PC-3 (cell line): ENCODE measurements around the gene NOC2L. TPM values are rescaled to one million over a fixed set of nuclear protein-coding genes. Genes with fewer than 3 reads are reported as not detected.
A peak's percentile ranks its signal among the peaks of the same experiment; 100 is the strongest.

Source experiments
- ATAC-seq: fragments of 200-7000 bp; cut with Tn5 transposase; 2 replicates; pipeline ENCODE4 v1.9.1; 2020; ENCODE audit warnings: mild to moderate bottlenecking, moderate library complexity
- BruUV-seq: library from RNA; stranded (reverse); fragments of 400-500 nt; replicated peaks from 2 replicates; lab custom pipeline; 2021; lab: Mats Ljungman, UMichigan
- CTCF ChIA-PET: fragments of 300-600 bp; sonication (Branson Sonifier 250); formaldehyde crosslinking; loops from one replicate; lab custom pipeline; 2022; ENCODE audit warnings: antibody characterized with exemption; lab: Charles Lee
- POLR2A ChIA-PET: fragments of 300-600 bp; sonication (Branson Sonifier 250); formaldehyde crosslinking; loops from one replicate; lab custom pipeline; 2022; ENCODE audit warnings: antibody characterized with exemption; ENCODE audit not compliant: unreplicated experiment; lab: Charles Lee
- DNase-seq: peaks from one replicate; pipeline ENCODE4 v3.0.0-alpha.2; 2015
- H2AFZ ChIP-seq: fragments of 300-600 bp; sonication (generic); 2 replicates; pipeline ENCODE4 v1.6.0; 2016; ENCODE audit warnings: antibody characterized with exemption, low read length
- H3F3A ChIP-seq: fragments of 300-600 bp; sonication (generic); one replicate; pipeline ENCODE4 v1.6.0; 2017; ENCODE audit warnings: antibody characterized with exemption, low read length, control low read depth, mild to moderate bottlenecking; ENCODE audit not compliant: unreplicated experiment
- H3K27ac ChIP-seq: fragments of 300-600 bp; sonication (generic); 2 replicates; pipeline ENCODE4 v1.5.1; 2016; ENCODE audit warnings: mild to moderate bottlenecking, low read length
- H3K27me3 ChIP-seq: fragments of 300-600 bp; sonication (generic); 2 replicates; pipeline ENCODE4 v1.6.1; 2016; ENCODE audit warnings: low read length, mixed read lengths
- H3K36me3 ChIP-seq: fragments of 300-600 bp; sonication (generic); 2 replicates; pipeline ENCODE4 v1.6.1; 2016; ENCODE audit warnings: low read depth, mixed run types, low read length, mixed read lengths
- H3K4me1 ChIP-seq: fragments of 300-600 bp; sonication (generic); 2 replicates; pipeline ENCODE4 v1.5.1; 2016; ENCODE audit warnings: low read length; ENCODE audit not compliant: insufficient read depth
- H3K4me2 ChIP-seq: fragments of 300-600 bp; sonication (generic); 2 replicates; pipeline ENCODE4 v1.6.0; 2016; ENCODE audit warnings: low read length
- H3K4me3 ChIP-seq: fragments of 300-600 bp; sonication (generic); 2 replicates; pipeline ENCODE4 v1.5.1; 2016; ENCODE audit warnings: mild to moderate bottlenecking, low read length, mixed read lengths
- H3K79me2 ChIP-seq: fragments of 300-600 bp; sonication (generic); 2 replicates; pipeline ENCODE4 v1.6.1; 2017; ENCODE audit warnings: low read length, mixed read lengths
- H3K9ac ChIP-seq: fragments of 300-600 bp; sonication (generic); 2 replicates; pipeline ENCODE4 v1.6.0; 2016; ENCODE audit warnings: mild to moderate bottlenecking, low read length
- H3K9me2 ChIP-seq: fragments of 300-600 bp; sonication (generic); replicated peaks from 2 replicates; pipeline ENCODE4 v1.6.1; 2016; ENCODE audit warnings: mixed run types, low read length, mixed read lengths
- H3K9me3 ChIP-seq: fragments of 300-600 bp; sonication (generic); 2 replicates; pipeline ENCODE4 v1.6.1; 2016; ENCODE audit warnings: low read length, mixed read lengths
- H4K20me1 ChIP-seq: fragments of 300-600 bp; sonication (generic); 2 replicates; pipeline ENCODE4 v1.6.1; 2016; ENCODE audit warnings: low read length, mixed read lengths
- CTCF ChIP-seq: fragments of 300-600 bp; sonication (generic); conservative IDR thresholded peaks from 2 replicates; pipeline ENCODE4 v1.5.1; 2017; ENCODE audit warnings: antibody characterized with exemption, low read depth, mild to moderate bottlenecking, low read length
- EZH2 ChIP-seq: fragments of 300-600 bp; sonication (generic); IDR thresholded peaks from one replicate; pipeline ENCODE4 v1.6.1; 2017; ENCODE audit warnings: antibody characterized with exemption, mild to moderate bottlenecking, low read length; ENCODE audit not compliant: unreplicated experiment
- EZH2phosphoT487 ChIP-seq: fragments of 300-600 bp; sonication (generic); IDR thresholded peaks from 2 replicates; pipeline ENCODE4 v1.6.1; 2018; ENCODE audit warnings: mild to moderate bottlenecking, antibody characterized with exemption, low read length, borderline replicate concordance
- intact Hi-C: fragments of 100-400 bp; cut with micrococcal nuclease; formaldehyde crosslinking; loops from 2 replicates; pipeline ENCODE4 v1.9.0; 2023
- total RNA-seq: library from RNA; depleted of rRNA; stranded (reverse); fragments of >200 nt; gene quantifications from 2 replicates; pipeline ENCODE4 v1.2.3, GENCODE V29; 2014

Gene NOC2L
- total RNA-seq, 1 experiment from 2014 or later = 262 TPM

GRCh38 chr1:997993-998744 is 39.1 kb upstream of the NOC2L start:
- H3K36me3 ChIP-seq = no peaks in the 10 kb centered on the region
- H3K9me3 ChIP-seq = no peaks in the 10 kb centered on the region
- POLR2A ChIA-PET = no interaction called here
- no peaks in the 10 kb centered on the region for H3K9me2 ChIP-seq
- no peaks in the 10 kb centered on the region for H3K27me3 ChIP-seq
- H3K4me1 ChIP-seq = peaks cover 4% of the 10 kb centered on the region; the same call in 1 of the 2 replicates
- no peak overlapping the region for H3K27ac ChIP-seq
- H2AFZ ChIP-seq = no peak overlapping the region
- peak overlapping the region; percentile 97 for H3K9ac ChIP-seq
- peaks cover 45% of the 10 kb centered on the region for H3K79me2 ChIP-seq
- CTCF ChIA-PET = no interaction called here
- peak overlapping the region; percentile 93 for H3K4me3 ChIP-seq
- ATAC-seq (no peak), DNase-seq (no peak)
- BruUV-seq = no TSS peak
- no peak for TF ChIP-seq CTCF
- no peak for TF ChIP-seq EZH2
- TF ChIP-seq EZH2phosphoT487 = no peak
- peak overlapping the region; percentile 93 for H3K4me2 ChIP-seq
- peaks cover 22% of the 10 kb centered on the region for H4K20me1 ChIP-seq
- intact Hi-C loops = no loop called here
- H3F3A ChIP-seq = no peaks in the 10 kb centered on the region

- H3K4me1 ChIP-seq = peaks cover 4% of the 10 kb centered on the region; the same call in 1 of the 2 replicates
- ATAC-seq (no peak), DNase-seq (no peak)
- TF ChIP-seq EZH2phosphoT487 (no peak), EZH2 (no peak), CTCF (no peak)
- peaks cover 22% of the 10 kb centered on the region for H4K20me1 ChIP-seq
- peaks cover under 1% of the 10 kb centered on the region for H3K36me3 ChIP-seq
- POLR2A ChIA-PET = no interaction called here
- H3K79me2 ChIP-seq = peaks cover 40% of the 10 kb centered on the region
- intact Hi-C loops = no loop called here
- BruUV-seq = no TSS peak
- no peak overlapping the region for H3K27ac ChIP-seq
- H2AFZ ChIP-seq = no peak overlapping the region
- no peaks in the 10 kb centered on the region for H3F3A ChIP-seq
- no peak overlapping the region for H3K9ac ChIP-seq
- no peaks in the 10 kb centered on the region for H3K9me2 ChIP-seq
- peak overlapping the region; percentile 93 for H3K4me2 ChIP-seq
- no peaks in the 10 kb centered on the region for H3K9me3 ChIP-seq
- CTCF ChIA-PET = no interaction called here
- H3K27me3 ChIP-seq = no peaks in the 10 kb centered on the region
- peak overlapping the region; percentile 93 for H3K4me3 ChIP-seq
Measured at GRCh38 chr1:997713-997992, 38.6 kb upstream of the NOC2L start.
